Measurements from ENCODE around the gene GJD3. TPM values are rescaled to one million over a fixed set of nuclear protein-coding genes. Genes with fewer than 3 reads are reported as not detected.
A peak's percentile ranks its signal among the peaks of the same experiment; 100 is the strongest.

GJD3 gene
- total and polyA plus RNA-seq, 9 of the 15 experiments (the other 6 are each of a cell fraction or from before 2014, with no cell fraction given), result 0.17 to 0.38 TPM; not detected in 7

DNA sequence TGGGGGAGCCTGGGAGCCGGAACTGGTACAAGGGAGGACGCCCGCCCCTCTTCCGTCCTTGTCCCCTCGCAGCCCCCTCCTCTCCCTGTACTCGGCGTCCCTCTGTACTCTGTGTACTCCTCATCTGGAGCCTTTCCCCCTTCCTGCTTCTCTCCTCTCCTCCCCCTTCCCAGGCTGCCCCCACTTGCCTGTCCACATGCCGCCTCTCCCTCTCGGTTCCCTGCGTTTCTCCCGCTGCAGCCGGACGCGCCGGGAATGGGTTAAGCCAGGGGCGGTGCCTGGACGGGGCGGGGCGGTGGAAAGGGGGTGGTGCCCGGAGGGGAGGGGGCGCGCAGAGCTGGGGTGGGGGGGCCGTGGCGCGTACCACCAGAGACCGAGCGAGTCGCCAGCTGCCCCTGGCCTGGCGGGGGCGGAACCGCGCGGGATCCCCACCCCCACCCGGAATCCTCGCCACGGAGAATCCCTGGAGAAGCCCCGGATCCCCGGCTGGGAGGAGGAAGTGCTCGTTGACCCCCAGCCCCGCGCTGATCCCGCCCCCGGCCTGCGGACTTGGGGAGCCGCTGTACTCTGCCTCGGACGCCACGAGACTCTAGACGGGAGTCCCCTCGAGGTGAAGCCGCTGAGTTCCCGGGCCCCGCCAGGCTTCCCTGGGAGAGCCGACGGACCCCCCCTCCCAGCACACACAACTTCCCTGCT lies 22.6 kb downstream of the GJD3 start (continued):
- TF ChIP-seq, protein P1, sequence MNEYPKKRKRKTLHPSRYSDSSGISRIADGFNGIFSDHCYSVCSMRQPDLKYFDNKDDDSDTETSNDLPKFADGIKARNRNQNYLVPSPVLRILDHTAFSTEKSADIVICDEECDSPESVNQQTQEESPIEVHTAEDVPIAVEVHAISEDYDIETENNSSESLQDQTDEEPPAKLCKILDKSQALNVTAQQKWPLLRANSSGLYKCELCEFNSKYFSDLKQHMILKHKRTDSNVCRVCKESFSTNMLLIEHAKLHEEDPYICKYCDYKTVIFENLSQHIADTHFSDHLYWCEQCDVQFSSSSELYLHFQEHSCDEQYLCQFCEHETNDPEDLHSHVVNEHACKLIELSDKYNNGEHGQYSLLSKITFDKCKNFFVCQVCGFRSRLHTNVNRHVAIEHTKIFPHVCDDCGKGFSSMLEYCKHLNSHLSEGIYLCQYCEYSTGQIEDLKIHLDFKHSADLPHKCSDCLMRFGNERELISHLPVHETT (CRISPR knock-in tag; conservative IDR thresholded peaks at IDR 0.05 in 1 of 2, IDR thresholded peaks at IDR 0.05 in 1 of 2), result no peak
- TF ChIP-seq ETV1 (tag; conservative IDR thresholded peaks at IDR 0.05; ENCODE audit: low read depth), result peak; percentile 35; the same call in 1 of the 2 replicates
- TF ChIP-seq TRIM24 (IDR thresholded peaks at IDR 0.05), result no peak
- TF ChIP-seq RBM39 (optimal IDR thresholded peaks at IDR 0.05; ENCODE audit: low read depth, low read length), result no peak
- TF ChIP-seq CBX8 (IDR thresholded peaks at IDR 0.05; ENCODE audit: borderline replicate concordance, extremely low read depth, low read depth, low read length, poor library complexity, severe bottlenecking), result no peak
- no peak for TF ChIP-seq ZKSCAN8 (CRISPR knock-in tag; IDR thresholded peaks at IDR 0.05)
- no peak for TF ChIP-seq FOXP1 (CRISPR knock-in tag; IDR thresholded peaks at IDR 0.05)
- TF ChIP-seq ERF (CRISPR knock-in tag; IDR thresholded peaks at IDR 0.05), result no peak
- TF ChIP-seq FOXJ2 (tag; IDR thresholded peaks at IDR 0.05), result no peak
- no peak for TF ChIP-seq MTF1 (CRISPR knock-in tag; IDR thresholded peaks at IDR 0.05; ENCODE audit: borderline replicate concordance)
- TF ChIP-seq, protein P2, sequence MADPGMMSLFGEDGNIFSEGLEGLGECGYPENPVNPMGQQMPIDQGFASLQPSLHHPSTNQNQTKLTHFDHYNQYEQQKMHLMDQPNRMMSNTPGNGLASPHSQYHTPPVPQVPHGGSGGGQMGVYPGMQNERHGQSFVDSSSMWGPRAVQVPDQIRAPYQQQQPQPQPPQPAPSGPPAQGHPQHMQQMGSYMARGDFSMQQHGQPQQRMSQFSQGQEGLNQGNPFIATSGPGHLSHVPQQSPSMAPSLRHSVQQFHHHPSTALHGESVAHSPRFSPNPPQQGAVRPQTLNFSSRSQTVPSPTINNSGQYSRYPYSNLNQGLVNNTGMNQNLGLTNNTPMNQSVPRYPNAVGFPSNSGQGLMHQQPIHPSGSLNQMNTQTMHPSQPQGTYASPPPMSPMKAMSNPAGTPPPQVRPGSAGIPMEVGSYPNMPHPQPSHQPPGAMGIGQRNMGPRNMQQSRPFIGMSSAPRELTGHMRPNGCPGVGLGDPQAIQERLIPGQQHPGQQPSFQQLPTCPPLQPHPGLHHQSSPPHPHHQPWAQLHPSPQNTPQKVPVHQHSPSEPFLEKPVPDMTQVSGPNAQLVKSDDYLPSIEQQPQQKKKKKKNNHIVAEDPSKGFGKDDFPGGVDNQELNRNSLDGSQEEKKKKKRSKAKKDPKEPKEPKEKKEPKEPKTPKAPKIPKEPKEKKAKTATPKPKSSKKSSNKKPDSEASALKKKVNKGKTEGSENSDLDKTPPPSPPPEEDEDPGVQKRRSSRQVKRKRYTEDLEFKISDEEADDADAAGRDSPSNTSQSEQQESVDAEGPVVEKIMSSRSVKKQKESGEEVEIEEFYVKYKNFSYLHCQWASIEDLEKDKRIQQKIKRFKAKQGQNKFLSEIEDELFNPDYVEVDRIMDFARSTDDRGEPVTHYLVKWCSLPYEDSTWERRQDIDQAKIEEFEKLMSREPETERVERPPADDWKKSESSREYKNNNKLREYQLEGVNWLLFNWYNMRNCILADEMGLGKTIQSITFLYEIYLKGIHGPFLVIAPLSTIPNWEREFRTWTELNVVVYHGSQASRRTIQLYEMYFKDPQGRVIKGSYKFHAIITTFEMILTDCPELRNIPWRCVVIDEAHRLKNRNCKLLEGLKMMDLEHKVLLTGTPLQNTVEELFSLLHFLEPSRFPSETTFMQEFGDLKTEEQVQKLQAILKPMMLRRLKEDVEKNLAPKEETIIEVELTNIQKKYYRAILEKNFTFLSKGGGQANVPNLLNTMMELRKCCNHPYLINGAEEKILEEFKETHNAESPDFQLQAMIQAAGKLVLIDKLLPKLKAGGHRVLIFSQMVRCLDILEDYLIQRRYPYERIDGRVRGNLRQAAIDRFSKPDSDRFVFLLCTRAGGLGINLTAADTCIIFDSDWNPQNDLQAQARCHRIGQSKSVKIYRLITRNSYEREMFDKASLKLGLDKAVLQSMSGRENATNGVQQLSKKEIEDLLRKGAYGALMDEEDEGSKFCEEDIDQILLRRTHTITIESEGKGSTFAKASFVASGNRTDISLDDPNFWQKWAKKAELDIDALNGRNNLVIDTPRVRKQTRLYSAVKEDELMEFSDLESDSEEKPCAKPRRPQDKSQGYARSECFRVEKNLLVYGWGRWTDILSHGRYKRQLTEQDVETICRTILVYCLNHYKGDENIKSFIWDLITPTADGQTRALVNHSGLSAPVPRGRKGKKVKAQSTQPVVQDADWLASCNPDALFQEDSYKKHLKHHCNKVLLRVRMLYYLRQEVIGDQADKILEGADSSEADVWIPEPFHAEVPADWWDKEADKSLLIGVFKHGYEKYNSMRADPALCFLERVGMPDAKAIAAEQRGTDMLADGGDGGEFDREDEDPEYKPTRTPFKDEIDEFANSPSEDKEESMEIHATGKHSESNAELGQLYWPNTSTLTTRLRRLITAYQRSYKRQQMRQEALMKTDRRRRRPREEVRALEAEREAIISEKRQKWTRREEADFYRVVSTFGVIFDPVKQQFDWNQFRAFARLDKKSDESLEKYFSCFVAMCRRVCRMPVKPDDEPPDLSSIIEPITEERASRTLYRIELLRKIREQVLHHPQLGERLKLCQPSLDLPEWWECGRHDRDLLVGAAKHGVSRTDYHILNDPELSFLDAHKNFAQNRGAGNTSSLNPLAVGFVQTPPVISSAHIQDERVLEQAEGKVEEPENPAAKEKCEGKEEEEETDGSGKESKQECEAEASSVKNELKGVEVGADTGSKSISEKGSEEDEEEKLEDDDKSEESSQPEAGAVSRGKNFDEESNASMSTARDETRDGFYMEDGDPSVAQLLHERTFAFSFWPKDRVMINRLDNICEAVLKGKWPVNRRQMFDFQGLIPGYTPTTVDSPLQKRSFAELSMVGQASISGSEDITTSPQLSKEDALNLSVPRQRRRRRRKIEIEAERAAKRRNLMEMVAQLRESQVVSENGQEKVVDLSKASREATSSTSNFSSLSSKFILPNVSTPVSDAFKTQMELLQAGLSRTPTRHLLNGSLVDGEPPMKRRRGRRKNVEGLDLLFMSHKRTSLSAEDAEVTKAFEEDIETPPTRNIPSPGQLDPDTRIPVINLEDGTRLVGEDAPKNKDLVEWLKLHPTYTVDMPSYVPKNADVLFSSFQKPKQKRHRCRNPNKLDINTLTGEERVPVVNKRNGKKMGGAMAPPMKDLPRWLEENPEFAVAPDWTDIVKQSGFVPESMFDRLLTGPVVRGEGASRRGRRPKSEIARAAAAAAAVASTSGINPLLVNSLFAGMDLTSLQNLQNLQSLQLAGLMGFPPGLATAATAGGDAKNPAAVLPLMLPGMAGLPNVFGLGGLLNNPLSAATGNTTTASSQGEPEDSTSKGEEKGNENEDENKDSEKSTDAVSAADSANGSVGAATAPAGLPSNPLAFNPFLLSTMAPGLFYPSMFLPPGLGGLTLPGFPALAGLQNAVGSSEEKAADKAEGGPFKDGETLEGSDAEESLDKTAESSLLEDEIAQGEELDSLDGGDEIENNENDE (IDR thresholded peaks at IDR 0.05; ENCODE audit: low read depth, low read length), result no peak
- TF ChIP-seq SOX6 (IDR thresholded peaks at IDR 0.05), result no peak
- no peak for TF ChIP-seq MCM2 (IDR thresholded peaks at IDR 0.05; ENCODE audit: low read depth)
- TF ChIP-seq ZC3H4 (CRISPR knock-in tag; IDR thresholded peaks at IDR 0.05; ENCODE audit: borderline replicate concordance), result no peak
- TF ChIP-seq ZNF507 (tag; conservative IDR thresholded peaks at IDR 0.05), result no peak
- no peak for TF ChIP-seq NCOA1 (IDR thresholded peaks at IDR 0.05; ENCODE audit: low read depth)

Measured in K562 (cell line).